ENCODE data around the gene CLEC14A. TPM values are rescaled to one million over a fixed set of nuclear protein-coding genes. Genes with fewer than 3 reads are reported as not detected.

Gene CLEC14A
- total RNA-seq, 1 donor from 2014 or later = 31.9 TPM

DNA sequence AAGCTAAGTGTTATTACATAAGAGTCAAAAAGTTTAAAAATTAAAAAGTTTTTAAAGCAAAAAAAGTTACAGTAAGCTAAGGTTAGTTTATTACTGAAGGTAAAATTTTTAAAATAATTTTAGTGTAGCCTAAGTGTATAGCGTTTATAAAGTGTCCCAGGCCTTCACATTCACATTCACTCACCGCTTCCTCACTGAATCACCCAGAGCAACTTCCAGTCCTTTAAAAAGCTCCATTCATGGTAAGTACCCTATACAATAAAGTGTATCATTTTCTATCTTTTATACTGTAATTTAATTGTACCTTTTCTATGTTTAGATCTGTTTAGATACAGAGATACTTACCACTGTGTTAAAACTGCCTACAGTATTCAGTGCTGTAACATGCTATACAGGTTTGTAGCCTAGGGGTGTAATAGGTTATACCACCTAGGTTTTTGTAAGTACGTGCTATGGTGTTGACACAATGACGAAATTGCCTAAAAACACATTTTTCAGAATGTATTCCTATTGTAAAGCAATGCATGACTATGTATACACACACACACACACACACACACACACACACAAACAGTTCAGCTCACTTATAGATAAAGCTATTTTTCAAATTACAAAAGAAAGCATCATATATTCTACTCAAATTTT lies 3.7 kb downstream of the CLEC14A start:
- intact Hi-C loops (cut with DNase I) = no loop called here

GRCh38 chr14:38250331-38250730 lies 5.6 kb downstream of the CLEC14A start:
- intact Hi-C loops (cut with DNase I) = no loop called here

More for the DNA sequence above, 3.7 kb downstream of the CLEC14A start:
- DNase-seq (ENCODE audit: low spot score) = no peak

DNA sequence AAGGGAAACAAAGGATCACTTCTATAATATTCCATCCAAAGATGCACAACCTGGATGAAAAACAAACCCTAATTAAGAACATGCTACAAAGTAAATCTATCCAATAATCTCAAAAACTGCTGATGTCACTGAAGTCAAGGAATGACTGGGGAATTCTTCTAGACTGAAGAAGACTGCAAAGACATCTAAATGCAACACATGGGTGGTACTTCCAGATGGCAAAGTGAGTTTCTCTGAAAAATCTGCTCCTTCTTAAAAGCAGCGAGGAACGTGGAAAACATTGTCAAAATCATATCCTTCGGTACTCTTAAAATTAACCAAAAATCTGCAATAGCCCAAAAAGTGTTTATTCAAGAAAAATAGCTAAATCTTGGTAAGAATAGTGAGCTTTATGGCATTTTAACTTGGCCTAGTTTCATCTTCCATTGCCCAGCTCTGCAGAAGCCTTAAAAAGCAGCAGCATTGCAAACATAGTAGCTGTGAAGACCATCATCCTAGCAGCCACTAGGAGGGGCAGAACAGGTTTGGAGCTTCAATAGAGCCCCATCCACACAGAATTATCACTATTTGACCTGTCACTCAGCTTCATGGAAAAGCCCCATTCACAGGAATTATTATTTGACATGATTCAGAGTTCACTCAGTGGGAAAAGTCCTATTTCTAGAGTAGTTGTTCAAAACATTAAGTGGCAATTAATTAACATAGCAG lies 7.4 kb downstream of the CLEC14A start:
- intact Hi-C loops (cut with DNase I) = no loop called here
- DNase-seq (ENCODE audit: low spot score) = no peak

More at GRCh38 chr14:38250331-38250730, 5.6 kb downstream of the CLEC14A start:
- no peak for DNase-seq (ENCODE audit: low spot score)

DNA sequence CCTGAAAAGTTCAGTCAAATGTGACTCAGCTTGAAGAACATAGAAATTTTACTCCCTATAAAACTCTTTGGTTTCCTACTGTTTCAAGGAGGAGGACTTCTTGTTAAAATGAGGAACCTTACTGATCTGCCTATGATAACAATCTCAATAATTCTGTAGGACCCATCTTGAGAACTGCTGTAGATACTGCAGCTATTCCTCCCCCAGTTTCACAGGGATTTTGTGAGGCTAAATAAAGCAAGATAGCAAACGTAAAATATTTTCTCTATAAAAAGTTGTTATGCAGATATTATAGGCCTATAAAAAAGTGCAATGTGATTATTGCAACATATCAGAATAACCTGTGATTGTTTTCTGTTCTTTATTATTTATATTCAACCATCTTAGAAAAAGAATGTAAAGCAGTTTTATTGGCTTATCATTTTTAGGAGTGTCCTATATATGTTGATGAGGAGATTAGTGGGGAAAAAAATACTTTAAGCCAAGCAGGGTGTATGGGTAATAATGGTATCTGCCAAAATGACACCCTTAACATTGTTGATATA lies 12.1 kb downstream of the CLEC14A start:
- intact Hi-C loops (cut with DNase I) = no loop called here
- no peak for DNase-seq (ENCODE audit: low spot score)

DNA sequence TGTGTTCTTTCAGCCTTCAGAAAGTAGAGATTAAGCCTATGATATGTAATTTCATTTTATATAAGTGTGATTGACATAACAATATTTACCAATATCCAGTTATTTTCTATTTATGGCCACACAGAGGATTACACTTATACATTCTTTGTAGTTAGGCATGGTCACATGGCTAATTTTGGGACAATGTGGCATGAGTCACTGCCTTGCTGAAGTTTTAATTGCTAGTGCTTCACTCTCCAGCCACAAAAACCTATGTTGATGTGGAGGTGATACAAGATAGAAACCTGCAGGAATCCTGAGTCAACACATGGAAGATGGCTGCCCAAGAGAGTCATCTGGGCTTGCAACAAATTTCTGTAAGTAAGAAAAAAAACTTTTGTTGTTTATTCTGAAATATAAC lies 17.0 kb downstream of the CLEC14A start:
- DNase-seq (ENCODE audit: low spot score) = no peak
- intact Hi-C loops (cut with DNase I) = no loop called here

DNA sequence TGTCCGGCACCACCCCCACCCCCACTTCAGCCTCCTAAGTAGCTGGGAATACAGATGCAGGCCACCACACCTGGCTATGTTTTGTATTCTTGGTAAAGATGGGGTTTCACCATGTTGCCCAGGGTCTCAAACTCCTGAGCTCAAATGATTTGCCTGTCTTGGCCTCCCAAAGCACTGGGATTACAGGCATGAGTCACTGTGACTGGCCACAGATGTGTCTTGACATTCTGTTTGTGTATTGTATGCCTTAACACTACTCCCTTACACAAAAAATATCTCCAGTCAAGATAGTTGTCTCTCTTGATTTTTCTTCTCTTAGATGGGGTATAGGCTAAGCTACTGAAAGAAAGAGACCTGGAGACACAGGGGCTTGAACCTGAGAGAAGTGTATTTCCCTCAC lies 17.6 kb downstream of the CLEC14A start:
- no peak for DNase-seq (ENCODE audit: low spot score)
- intact Hi-C loops (cut with DNase I) = no loop called here

- DNase-seq (ENCODE audit: low spot score) = no peak
- intact Hi-C loops (cut with DNase I) = no loop called here
Observed at GRCh38 chr14:38233218-38233617, 22.7 kb downstream of the CLEC14A start.

GRCh38 chr14:38226366-38226765 lies 29.5 kb downstream of the CLEC14A start:
- intact Hi-C loops (cut with DNase I) = no loop called here

DNA sequence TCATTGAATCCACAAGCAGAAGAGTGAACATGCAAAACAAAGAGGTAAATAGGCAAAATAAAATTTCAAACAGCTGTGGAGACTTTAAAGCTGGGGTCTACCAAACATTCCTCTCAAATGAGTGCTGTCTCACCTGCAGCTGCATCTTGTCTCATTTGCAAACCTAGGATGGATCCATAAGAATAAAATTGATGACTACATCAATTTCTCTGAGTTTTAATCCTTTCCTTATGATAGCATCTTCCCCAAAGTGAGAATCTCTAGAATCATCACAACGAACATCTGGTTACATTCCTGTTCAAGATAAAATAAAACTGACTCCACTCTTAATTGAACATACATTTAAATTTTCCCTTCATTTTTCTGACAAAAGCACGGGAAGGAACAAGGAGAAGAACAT lies 29.9 kb downstream of the CLEC14A start:
- no peak for DNase-seq (ENCODE audit: low spot score)
- intact Hi-C loops (cut with DNase I) = no loop called here

More at GRCh38 chr14:38226366-38226765, 29.5 kb downstream of the CLEC14A start:
- DNase-seq (ENCODE audit: low spot score) = no peak

- intact Hi-C loops (cut with DNase I) = no loop called here
- DNase-seq (ENCODE audit: low spot score) = no peak
Observed at GRCh38 chr14:38224338-38224737, 31.6 kb downstream of the CLEC14A start.

DNA sequence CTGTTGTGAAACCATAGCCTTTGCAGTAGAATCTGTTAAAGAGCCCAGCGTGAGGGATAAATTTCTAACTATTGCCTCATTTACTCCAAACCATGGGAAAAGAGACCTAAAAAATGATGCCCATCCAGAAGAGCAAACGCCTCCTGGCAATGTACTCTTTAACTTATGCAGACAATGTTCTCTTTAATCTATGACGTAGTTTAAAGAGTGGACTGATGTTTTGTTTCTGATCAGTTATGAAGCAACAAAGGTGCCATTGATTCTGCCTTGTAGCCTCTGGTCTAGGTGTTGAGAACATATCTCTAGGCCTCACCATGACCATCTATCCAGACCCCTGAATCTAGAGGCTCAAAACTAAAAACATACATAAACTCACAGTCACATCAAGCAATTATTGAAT lies 34.8 kb downstream of the CLEC14A start:
- no peak for DNase-seq (ENCODE audit: low spot score)
- intact Hi-C loops (cut with DNase I) = no loop called here

GRCh38 chr14:38217553-38217952 lies 38.3 kb downstream of the CLEC14A start:
- no peak for DNase-seq (ENCODE audit: low spot score)
- intact Hi-C loops (cut with DNase I) = no loop called here

- intact Hi-C loops (cut with DNase I) = no loop called here
- DNase-seq (ENCODE audit: low spot score) = no peak
Observed at GRCh38 chr14:38213001-38213400, 42.9 kb downstream of the CLEC14A start.

DNA sequence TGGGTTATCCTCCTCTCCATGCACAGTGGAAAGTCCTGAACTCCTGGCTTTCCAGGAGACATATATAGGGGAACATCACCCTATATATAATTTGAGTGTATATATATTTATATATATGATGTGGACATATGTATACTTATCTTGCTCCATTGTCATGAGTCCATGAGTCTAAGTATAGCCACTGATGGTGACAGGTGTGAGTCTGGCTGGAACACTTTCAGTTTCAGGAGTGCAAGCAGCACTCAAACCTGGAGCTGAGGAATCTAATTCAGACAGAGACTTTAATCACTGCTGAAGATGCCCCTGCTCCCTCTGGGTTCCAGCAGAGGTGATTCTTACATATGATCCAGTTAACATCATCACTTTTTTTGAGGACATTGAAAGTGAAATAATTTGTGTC lies 43.8 kb downstream of the CLEC14A start:
- intact Hi-C loops (cut with DNase I) = no loop called here

DNA sequence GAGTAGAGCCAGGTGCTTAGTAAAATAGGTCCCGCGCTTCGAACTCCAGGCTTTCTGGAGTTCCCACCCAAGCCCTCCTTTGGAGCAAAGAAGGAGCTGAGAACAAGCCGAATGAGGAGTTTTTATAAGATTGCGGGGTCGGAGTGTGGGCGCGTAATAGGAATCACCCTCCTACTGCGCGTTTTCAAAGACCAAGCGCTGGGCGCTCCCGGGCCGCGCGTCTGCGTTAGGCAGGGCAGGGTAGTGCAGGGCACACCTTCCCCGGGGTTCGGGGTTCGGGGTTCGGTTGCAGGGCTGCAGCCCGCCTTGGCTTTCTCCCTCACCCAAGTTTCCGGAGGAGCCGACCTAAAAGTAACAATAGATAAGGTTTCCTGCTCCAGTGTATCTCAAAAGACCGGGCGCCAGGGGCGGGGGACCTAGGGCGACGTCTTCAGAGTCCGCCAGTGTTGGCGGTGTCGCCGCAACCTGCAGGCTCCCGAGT lies 44.6 kb downstream of the CLEC14A start:
- intact Hi-C loops (cut with DNase I) = no loop called here
- DNase-seq (ENCODE audit: low spot score) = no peak

More for the DNA sequence above, 43.8 kb downstream of the CLEC14A start:
- DNase-seq (ENCODE audit: low spot score) = no peak

GRCh38 chr14:38210587-38211216 lies 45.2 kb downstream of the CLEC14A start:
- DNase-seq (ENCODE audit: low spot score) = no peak
- intact Hi-C loops (cut with DNase I) = no loop called here

GRCh38 chr14:38209572-38210557 lies 46.0 kb downstream of the CLEC14A start:
- DNase-seq (ENCODE audit: low spot score) = no peak
- intact Hi-C loops (cut with DNase I) = no loop called here

GRCh38 chr14:38208618-38209562 lies 47.0 kb downstream of the CLEC14A start:
- DNase-seq (ENCODE audit: low spot score) = no peak
- intact Hi-C loops (cut with DNase I) = no loop called here

Measured in cardiac septum (tissue), 1 donor.